ENCODE results near the gene FSHR. TPM values are rescaled to one million over a fixed set of nuclear protein-coding genes. Genes with fewer than 3 reads are reported as not detected.

The FSHR gene
- not detected in 2 replicates for total RNA-seq (2014; rRNA removed; shearing (Covaris generic); ENCODE audit: low replicate concordance)

GRCh38 chr2:49154140-49154539 lies at the start of gene FSHR:
Gene FSHR (minus strand): TSS chr2:49154515. CDS start chr2:49154417, 98 bp downstream.
- no peak for DNase-seq
- Histone ChIP-seq H3K27ac (ENCODE audit: low read length) (no peak within 1 kb of the TSS), H3K4me1 (ENCODE audit: low read length) (no peaks in the 10 kb centered on the region), H3K9me2 (replicated peaks; ENCODE audit: insufficient read depth, low read length) (no peaks in the 10 kb centered on the region), H3K4me3 (ENCODE audit: low read length) (no peak within 1 kb of the TSS), H2AFZ (ENCODE audit: low read length) (no peak within 1 kb of the TSS), H3K79me2 (ENCODE audit: low read length) (no peaks in the 10 kb centered on the region), H4K20me1 (ENCODE audit: insufficient read depth, low read depth, low read length) (no peaks in the 10 kb centered on the region), H3K9me3 (ENCODE audit: low read length) (no peaks in the 10 kb centered on the region), H3K27me3 (ENCODE audit: low read length) (no peaks in the 10 kb centered on the region), H3K9ac (ENCODE audit: low read length) (no peak within 1 kb of the TSS), H3K4me2 (ENCODE audit: low read depth, low read length, poor library complexity, severe bottlenecking) (no peak within 1 kb of the TSS), H3K36me3 (ENCODE audit: insufficient read depth, low read length) (no peaks in the 10 kb centered on the region)

- H3K27me3 ChIP-seq (ENCODE audit: low read length) = no peaks in the 10 kb centered on the region; the same call in 1 of the 2 replicates
- H3K9me3 ChIP-seq (ENCODE audit: low read length) = no peaks in the 10 kb centered on the region
- no peak overlapping the region for H3K4me3 ChIP-seq (ENCODE audit: low read length)
- H3K36me3 ChIP-seq (ENCODE audit: insufficient read depth, low read length) = no peaks in the 10 kb centered on the region
- no peak overlapping the region for H2AFZ ChIP-seq (ENCODE audit: low read length)
- H3K27ac ChIP-seq (ENCODE audit: low read length) = no peak overlapping the region
- H3K9me2 ChIP-seq (replicated peaks; ENCODE audit: insufficient read depth, low read length) = no peaks in the 10 kb centered on the region
- no peaks in the 10 kb centered on the region for H3K4me1 ChIP-seq (ENCODE audit: low read length)
- H3K79me2 ChIP-seq (ENCODE audit: low read length) = no peaks in the 10 kb centered on the region
- no peak overlapping the region for H3K4me2 ChIP-seq (ENCODE audit: low read depth, low read length, poor library complexity, severe bottlenecking)
- no peak for DNase-seq
- no peaks in the 10 kb centered on the region for H4K20me1 ChIP-seq (ENCODE audit: insufficient read depth, low read depth, low read length)
- H3K9ac ChIP-seq (ENCODE audit: low read length) = no peak overlapping the region
Observed at GRCh38 chr2:49199266-49199665, 45.0 kb upstream of the FSHR start.

GRCh38 chr2:49194701-49195100 lies 40.4 kb upstream of the FSHR start:
- H3K9me3 ChIP-seq (ENCODE audit: low read length) = no peaks in the 10 kb centered on the region
- H3K9ac ChIP-seq (ENCODE audit: low read length) = no peak overlapping the region
- H3K36me3 ChIP-seq (ENCODE audit: insufficient read depth, low read length) = no peaks in the 10 kb centered on the region
- H3K27ac ChIP-seq (ENCODE audit: low read length) = no peak overlapping the region
- no peak overlapping the region for H3K4me2 ChIP-seq (ENCODE audit: low read depth, low read length, poor library complexity, severe bottlenecking)
- no peaks in the 10 kb centered on the region for H4K20me1 ChIP-seq (ENCODE audit: insufficient read depth, low read depth, low read length)
- no peaks in the 10 kb centered on the region for H3K27me3 ChIP-seq (ENCODE audit: low read length)
- no peaks in the 10 kb centered on the region; the same call in 1 of the 2 replicates for H3K9me2 ChIP-seq (replicated peaks; ENCODE audit: insufficient read depth, low read length)
- H2AFZ ChIP-seq (ENCODE audit: low read length) = no peak overlapping the region
- no peak overlapping the region for H3K4me3 ChIP-seq (ENCODE audit: low read length)
- no peak for DNase-seq
- no peaks in the 10 kb centered on the region for H3K4me1 ChIP-seq (ENCODE audit: low read length)
- H3K79me2 ChIP-seq (ENCODE audit: low read length) = no peaks in the 10 kb centered on the region

- H3K4me3 ChIP-seq (ENCODE audit: low read length) = no peak overlapping the region
- H4K20me1 ChIP-seq (ENCODE audit: insufficient read depth, low read depth, low read length) = no peaks in the 10 kb centered on the region
- no peaks in the 10 kb centered on the region for H3K36me3 ChIP-seq (ENCODE audit: insufficient read depth, low read length)
- no peaks in the 10 kb centered on the region for H3K9me3 ChIP-seq (ENCODE audit: low read length)
- no peaks in the 10 kb centered on the region for H3K79me2 ChIP-seq (ENCODE audit: low read length)
- no peak overlapping the region for H2AFZ ChIP-seq (ENCODE audit: low read length)
- DNase-seq = no peak
- H3K27ac ChIP-seq (ENCODE audit: low read length) = no peak overlapping the region
- peaks cover 2% of the 10 kb centered on the region; the same call in 1 of the 2 replicates for H3K9me2 ChIP-seq (replicated peaks; ENCODE audit: insufficient read depth, low read length)
- no peaks in the 10 kb centered on the region for H3K4me1 ChIP-seq (ENCODE audit: low read length)
- no peak overlapping the region for H3K9ac ChIP-seq (ENCODE audit: low read length)
- H3K4me2 ChIP-seq (ENCODE audit: low read depth, low read length, poor library complexity, severe bottlenecking) = no peak overlapping the region
- no peaks in the 10 kb centered on the region for H3K27me3 ChIP-seq (ENCODE audit: low read length)
Observed at GRCh38 chr2:49192036-49192435, 37.7 kb upstream of the FSHR start.

GRCh38 chr2:49189512-49190225 lies 35.4 kb upstream of the FSHR start:
- no peaks in the 10 kb centered on the region for H3K4me1 ChIP-seq (ENCODE audit: low read length)
- no peaks in the 10 kb centered on the region for H3K9me3 ChIP-seq (ENCODE audit: low read length)
- no peak overlapping the region for H3K9ac ChIP-seq (ENCODE audit: low read length)
- no peaks in the 10 kb centered on the region for H4K20me1 ChIP-seq (ENCODE audit: insufficient read depth, low read depth, low read length)
- no peak for DNase-seq
- no peaks in the 10 kb centered on the region for H3K27me3 ChIP-seq (ENCODE audit: low read length)
- no peak overlapping the region for H2AFZ ChIP-seq (ENCODE audit: low read length)
- peaks cover 2% of the 10 kb centered on the region; the same call in 1 of the 2 replicates for H3K9me2 ChIP-seq (replicated peaks; ENCODE audit: insufficient read depth, low read length)
- no peak overlapping the region for H3K27ac ChIP-seq (ENCODE audit: low read length)
- H3K79me2 ChIP-seq (ENCODE audit: low read length) = no peaks in the 10 kb centered on the region
- H3K4me3 ChIP-seq (ENCODE audit: low read length) = no peak overlapping the region
- no peaks in the 10 kb centered on the region for H3K36me3 ChIP-seq (ENCODE audit: insufficient read depth, low read length)
- H3K4me2 ChIP-seq (ENCODE audit: low read depth, low read length, poor library complexity, severe bottlenecking) = no peak overlapping the region

GRCh38 chr2:49186050-49186648 lies 31.8 kb upstream of the FSHR start:
- Histone ChIP-seq H2AFZ (ENCODE audit: low read length) (no peak overlapping the region), H3K27me3 (ENCODE audit: low read length) (no peaks in the 10 kb centered on the region), H3K9ac (ENCODE audit: low read length) (no peak overlapping the region), H3K9me3 (ENCODE audit: low read length) (no peaks in the 10 kb centered on the region), H3K79me2 (ENCODE audit: low read length) (no peaks in the 10 kb centered on the region), H3K4me2 (ENCODE audit: low read depth, low read length, poor library complexity, severe bottlenecking) (no peak overlapping the region), H3K27ac (ENCODE audit: low read length) (no peak overlapping the region), H3K4me3 (ENCODE audit: low read length) (no peak overlapping the region), H4K20me1 (ENCODE audit: insufficient read depth, low read depth, low read length) (no peaks in the 10 kb centered on the region), H3K4me1 (ENCODE audit: low read length) (no peaks in the 10 kb centered on the region), H3K36me3 (ENCODE audit: insufficient read depth, low read length) (no peaks in the 10 kb centered on the region), H3K9me2 (replicated peaks; ENCODE audit: insufficient read depth, low read length) (peaks cover 2% of the 10 kb centered on the region; the same call in 1 of the 2 replicates)
- no peak for DNase-seq

GRCh38 chr2:49178656-49179055 lies 24.3 kb upstream of the FSHR start:
- no peaks in the 10 kb centered on the region for H3K9me2 ChIP-seq (replicated peaks; ENCODE audit: insufficient read depth, low read length)
- no peaks in the 10 kb centered on the region for H3K79me2 ChIP-seq (ENCODE audit: low read length)
- H3K36me3 ChIP-seq (ENCODE audit: insufficient read depth, low read length) = no peaks in the 10 kb centered on the region
- H3K4me2 ChIP-seq (ENCODE audit: low read depth, low read length, poor library complexity, severe bottlenecking) = no peak overlapping the region
- no peaks in the 10 kb centered on the region for H3K9me3 ChIP-seq (ENCODE audit: low read length)
- no peak overlapping the region for H3K9ac ChIP-seq (ENCODE audit: low read length)
- no peak for DNase-seq
- H3K27ac ChIP-seq (ENCODE audit: low read length) = no peak overlapping the region
- no peak overlapping the region for H3K4me3 ChIP-seq (ENCODE audit: low read length)
- H3K4me1 ChIP-seq (ENCODE audit: low read length) = no peaks in the 10 kb centered on the region
- H4K20me1 ChIP-seq (ENCODE audit: insufficient read depth, low read depth, low read length) = no peaks in the 10 kb centered on the region
- H3K27me3 ChIP-seq (ENCODE audit: low read length) = no peaks in the 10 kb centered on the region
- no peak overlapping the region for H2AFZ ChIP-seq (ENCODE audit: low read length)

- no peak overlapping the region for H3K4me2 ChIP-seq (ENCODE audit: low read depth, low read length, poor library complexity, severe bottlenecking)
- DNase-seq = no peak
- H3K36me3 ChIP-seq (ENCODE audit: insufficient read depth, low read length) = no peaks in the 10 kb centered on the region
- no peak overlapping the region for H2AFZ ChIP-seq (ENCODE audit: low read length)
- no peak overlapping the region for H3K4me3 ChIP-seq (ENCODE audit: low read length)
- no peaks in the 10 kb centered on the region for H3K9me3 ChIP-seq (ENCODE audit: low read length)
- H3K27me3 ChIP-seq (ENCODE audit: low read length) = no peaks in the 10 kb centered on the region
- H3K9ac ChIP-seq (ENCODE audit: low read length) = no peak overlapping the region
- H3K9me2 ChIP-seq (replicated peaks; ENCODE audit: insufficient read depth, low read length) = no peaks in the 10 kb centered on the region
- H3K27ac ChIP-seq (ENCODE audit: low read length) = no peak overlapping the region
- H3K79me2 ChIP-seq (ENCODE audit: low read length) = no peaks in the 10 kb centered on the region
- H4K20me1 ChIP-seq (ENCODE audit: insufficient read depth, low read depth, low read length) = no peaks in the 10 kb centered on the region
- no peaks in the 10 kb centered on the region for H3K4me1 ChIP-seq (ENCODE audit: low read length)
Observed at GRCh38 chr2:49177194-49177593, 22.9 kb upstream of the FSHR start.

Measured in Karpas-422 (cell line).